ENCODE results near the gene MFSD11. TPM values are rescaled to one million over a fixed set of nuclear protein-coding genes. Genes with fewer than 3 reads are reported as not detected.
A peak's percentile ranks its signal among the peaks of the same experiment; 100 is the strongest.

MFSD11 gene
- total and polyA plus RNA-seq, 11 donors: 14.3 to 36.5 (median 25.3) TPM

GRCh38 chr17:76772842-76773525, 35.1 kb downstream of the MFSD11 start:
- TF ChIP-seq POLR2A (IDR thresholded peaks at IDR 0.05) (no peak), CTCF (IDR thresholded peaks at IDR 0.05) (no peak)
- DNase-seq (peak in 1 of 5 donors; percentile 38), ATAC-seq (peak in 3 of 4 donors; percentile 83 to 89 (median 85))
- H3K27me3 ChIP-seq: no peaks in the 10 kb centered on the region
- intact Hi-C loops (cut with DNase I): no loop called here
- peaks cover 0 to 95% (median 74%) of the 10 kb centered on the region in 9 donors for H3K36me3 ChIP-seq
- 35 to 41% (median 38%) methylated on average over 6 of the region's 6 CpGs for WGBS, 4 donors
- peak overlapping the region in 1 of 12 donors; percentile 21 for H3K4me3 ChIP-seq
- H3K27ac ChIP-seq: peak overlapping the region in 4 of 12 donors; percentile 17 to 64 (median 53)
- H3K4me1 ChIP-seq: peaks cover 0 to 11% (median 6%) of the 10 kb centered on the region in 12 donors
- no peaks in the 10 kb centered on the region for H3K9me3 ChIP-seq

GRCh38 chr17:76775021-76775600, 37.2 kb downstream of the MFSD11 start:
- H3K4me1 ChIP-seq: peaks cover 0 to 11% (median 6%) of the 10 kb centered on the region in 12 donors
- no peak overlapping the region for H3K27ac ChIP-seq
- H3K9me3 ChIP-seq: no peaks in the 10 kb centered on the region
- intact Hi-C loops (cut with DNase I): no loop called here
- ATAC-seq: no peak
- no peak for DNase-seq
- no peak overlapping the region for H3K4me3 ChIP-seq
- 78 to 86% (median 81%) methylated on average over 10 of the region's 10 CpGs for WGBS, 4 donors
- peaks cover 0 to 95% (median 80%) of the 10 kb centered on the region in 9 donors for H3K36me3 ChIP-seq
- H3K27me3 ChIP-seq: no peaks in the 10 kb centered on the region
- TF ChIP-seq CTCF (IDR thresholded peaks at IDR 0.05) (no peak), POLR2A (IDR thresholded peaks at IDR 0.05) (no peak)

GRCh38 chr17:76781056-76781982, 43.4 kb downstream of the MFSD11 start:
- intact Hi-C loops (cut with DNase I): loop anchor here in 1 of 10 donors (5.0 kb wide), 1 partner anchor 54 kb away; the partner anchor contains the start of genes JMJD6 and METTL23

More at GRCh38 chr17:76781056-76781982, 43.4 kb downstream of the MFSD11 start:
- H3K27ac ChIP-seq: no peak overlapping the region
- no peak overlapping the region for H3K4me3 ChIP-seq
- DNase-seq (no peak), ATAC-seq (peak in 1 of 4 donors; percentile 36)
- H3K27me3 ChIP-seq: no peaks in the 10 kb centered on the region
- no peaks in the 10 kb centered on the region for H3K9me3 ChIP-seq
- TF ChIP-seq CTCF (IDR thresholded peaks at IDR 0.05): peak in 1 of 12 donors; percentile 10
- TF ChIP-seq POLR2A (IDR thresholded peaks at IDR 0.05): no peak
- 81 to 88% (median 82%) methylated on average over 12 of the region's 12 CpGs for WGBS, 4 donors
- H3K36me3 ChIP-seq: peaks cover 0 to 92% (median 66%) of the 10 kb centered on the region in 9 donors
- H3K4me1 ChIP-seq: no peaks in the 10 kb centered on the region

All from heart left ventricle (tissue), 16 donors.